NCI-H1092 (cell line): ENCODE data around the gene SERPINI2.

Experiments
- DNase-seq: peaks from one replicate; lab custom pipeline; 2025; lab: John Stamatoyannopoulos, UW

Gene SERPINI2, protein sequence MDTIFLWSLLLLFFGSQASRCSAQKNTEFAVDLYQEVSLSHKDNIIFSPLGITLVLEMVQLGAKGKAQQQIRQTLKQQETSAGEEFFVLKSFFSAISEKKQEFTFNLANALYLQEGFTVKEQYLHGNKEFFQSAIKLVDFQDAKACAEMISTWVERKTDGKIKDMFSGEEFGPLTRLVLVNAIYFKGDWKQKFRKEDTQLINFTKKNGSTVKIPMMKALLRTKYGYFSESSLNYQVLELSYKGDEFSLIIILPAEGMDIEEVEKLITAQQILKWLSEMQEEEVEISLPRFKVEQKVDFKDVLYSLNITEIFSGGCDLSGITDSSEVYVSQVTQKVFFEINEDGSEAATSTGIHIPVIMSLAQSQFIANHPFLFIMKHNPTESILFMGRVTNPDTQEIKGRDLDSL

DNA sequence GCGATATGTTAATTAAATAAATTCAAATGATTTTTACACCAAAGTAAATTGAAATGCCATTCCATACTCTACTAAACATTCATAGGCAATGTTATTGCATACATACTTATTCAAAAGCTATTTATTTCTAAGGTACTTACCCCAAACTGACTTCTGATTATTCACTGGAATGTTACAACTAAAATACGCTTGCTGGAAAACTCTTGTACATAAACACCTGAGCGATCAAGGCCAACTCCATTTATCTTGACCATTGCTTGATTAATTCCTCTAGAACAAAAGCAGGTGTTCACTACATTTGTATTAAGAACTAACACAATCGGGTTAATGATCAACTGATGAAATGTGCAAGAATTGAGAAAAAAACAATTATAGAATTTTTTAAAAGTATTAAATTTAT, at the start of gene SERPINI2:
SERPINI2 (minus strand) TSS at position 180 of the 400 bp plus-strand sequence. CDS start 2,208 bp downstream, outside the sequence.
- DNase-seq, result no peak

DNA sequence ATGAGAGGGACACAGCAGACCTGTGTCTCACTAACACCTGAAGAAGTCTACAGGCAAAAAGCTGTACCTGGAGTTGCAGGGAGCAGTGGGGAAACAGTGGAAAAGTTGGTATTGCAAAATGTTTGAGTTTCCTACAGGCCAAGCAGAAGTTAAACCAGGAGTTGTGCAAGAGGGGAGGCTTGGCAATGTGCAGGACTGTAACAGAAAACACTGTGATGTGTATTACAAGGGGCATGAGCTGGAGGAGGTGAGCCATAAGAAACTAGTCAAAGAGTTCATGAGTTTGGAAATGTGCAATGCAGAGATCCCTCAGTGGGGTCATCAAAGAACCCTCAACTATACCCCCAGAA, 47.1 kb upstream of the SERPINI2 start:
- no peak for DNase-seq

DNA sequence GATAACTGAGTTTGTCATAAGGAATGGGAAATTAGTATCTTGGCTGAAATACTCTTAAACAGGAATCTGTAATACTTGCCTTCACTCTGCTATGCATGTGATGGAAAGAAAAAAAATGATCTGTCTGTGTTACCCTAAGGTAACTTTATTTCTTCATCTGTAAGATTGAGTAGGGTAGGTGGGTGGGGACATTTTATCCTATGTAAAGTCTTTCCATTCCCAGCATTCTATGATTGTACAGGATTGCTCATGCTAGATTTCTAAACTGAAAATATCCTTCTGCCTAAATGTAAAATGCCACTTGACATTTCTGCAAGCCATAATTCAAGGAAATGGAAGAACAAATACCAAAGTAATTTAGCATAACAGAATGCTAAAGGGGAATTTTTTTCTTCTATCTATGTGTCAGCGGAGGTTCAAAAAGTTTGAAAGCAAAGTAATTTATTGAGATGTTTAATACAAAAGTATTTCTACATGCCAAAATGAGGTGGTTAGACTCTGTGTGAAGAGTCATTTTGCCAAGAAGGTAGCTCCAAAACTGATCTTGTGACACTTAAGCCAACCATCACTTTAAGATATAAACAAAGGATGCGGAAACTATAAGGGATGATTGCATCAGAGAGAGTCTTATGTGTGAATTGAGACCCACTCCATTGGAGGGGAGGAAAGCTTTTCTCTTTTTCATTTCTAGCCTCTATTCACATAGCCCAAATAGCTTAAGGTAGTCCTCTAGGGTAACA, 46.6 kb upstream of the SERPINI2 start:
- DNase-seq, result no peak

DNA sequence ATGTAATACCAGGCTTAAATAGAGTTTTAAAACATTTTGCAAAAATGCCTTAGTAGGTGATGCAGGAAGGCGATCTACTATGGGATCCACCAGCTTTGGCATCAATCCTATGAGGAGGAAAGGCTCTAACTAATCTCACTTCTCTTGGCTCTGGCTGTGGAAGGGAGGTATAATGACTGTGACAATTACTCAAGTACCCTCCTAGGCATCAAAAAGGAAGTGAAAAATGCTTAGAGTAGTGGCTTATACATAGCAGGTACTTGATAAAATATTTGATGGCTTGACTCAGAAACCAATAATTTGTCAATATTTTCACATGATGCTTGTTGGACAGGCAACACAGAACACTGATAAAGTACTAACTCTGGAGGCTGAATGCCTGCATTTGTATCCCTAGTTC, 34.1 kb upstream of the SERPINI2 start:
- no peak for DNase-seq

DNA sequence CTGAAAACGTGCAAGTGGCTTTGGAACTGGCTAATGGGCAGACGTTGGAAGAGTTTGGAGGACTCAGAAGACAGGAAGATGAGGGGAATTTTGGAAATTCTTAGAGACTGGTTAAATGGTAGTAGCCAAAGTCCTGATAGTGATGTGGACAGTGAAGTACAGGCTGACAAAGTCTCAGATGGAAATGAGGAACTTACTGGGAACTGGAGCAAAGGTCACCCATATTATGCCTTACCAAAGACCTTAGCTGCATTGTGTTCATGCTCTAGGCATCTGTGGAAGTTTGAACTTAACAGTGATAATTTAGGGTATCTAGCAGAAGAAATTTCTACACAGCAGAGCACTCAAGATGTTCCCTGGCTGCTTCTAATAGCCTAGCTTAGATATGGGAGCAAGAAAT, 28.6 kb upstream of the SERPINI2 start:
- no peak for DNase-seq

DNA sequence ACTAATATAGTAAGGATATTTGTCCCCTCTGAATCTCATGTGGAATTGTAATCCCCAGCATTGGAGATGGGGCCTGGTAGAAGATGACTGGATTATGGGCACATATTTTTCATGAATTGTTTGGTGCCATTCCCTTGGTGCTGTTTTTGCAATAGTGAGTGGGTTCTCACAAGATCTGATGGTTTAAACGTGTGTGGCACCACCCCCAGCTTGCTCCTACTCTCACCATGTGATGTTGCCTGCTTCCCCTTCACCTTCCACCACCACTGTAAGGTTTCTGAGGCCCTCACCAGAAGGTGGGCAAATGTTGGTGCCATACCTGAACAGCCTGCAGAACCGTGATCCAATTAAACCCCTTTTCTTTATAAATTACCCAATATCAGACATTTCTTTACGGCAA, 28.1 kb upstream of the SERPINI2 start:
- no peak for DNase-seq

DNA sequence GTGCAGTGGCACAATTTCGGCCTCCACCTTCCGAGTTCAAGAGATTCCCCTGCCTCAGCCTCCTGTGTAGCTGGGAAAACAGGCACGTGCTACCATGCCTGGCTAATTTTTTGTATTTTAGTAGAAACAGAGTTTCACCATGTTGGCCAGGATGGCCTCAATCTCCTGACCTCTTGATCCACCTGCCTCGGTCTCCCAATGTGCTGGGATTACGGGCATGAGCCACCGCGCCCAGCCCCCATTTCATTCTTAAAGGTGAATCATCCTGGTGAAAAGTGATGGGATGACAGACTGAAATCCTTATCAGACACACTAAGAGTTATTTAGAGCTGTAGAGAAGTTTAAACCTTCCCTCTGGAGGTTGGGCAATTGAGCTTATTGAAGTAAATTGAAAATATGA, 24.1 kb upstream of the SERPINI2 start:
- DNase-seq, result no peak

DNA sequence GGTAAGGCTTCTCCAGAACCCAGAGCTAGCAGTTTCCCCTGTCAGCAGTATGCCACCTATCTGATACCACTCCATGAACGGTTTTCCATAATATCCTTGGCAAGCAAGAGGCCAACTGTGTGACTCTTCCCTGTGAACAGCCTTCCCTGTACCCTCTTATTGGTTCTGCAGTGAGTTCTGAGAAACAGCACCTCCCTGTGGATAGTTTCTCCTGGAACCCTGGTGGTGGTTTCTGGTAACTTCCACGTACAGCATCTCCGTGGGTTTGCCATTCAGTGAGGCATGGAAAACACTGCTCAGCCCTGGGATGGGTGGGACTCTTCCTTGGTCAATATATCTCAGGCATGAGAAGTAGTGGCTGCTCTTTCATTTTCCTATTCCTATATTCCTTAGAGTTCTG, 19.4 kb upstream of the SERPINI2 start:
- no peak for DNase-seq

DNA sequence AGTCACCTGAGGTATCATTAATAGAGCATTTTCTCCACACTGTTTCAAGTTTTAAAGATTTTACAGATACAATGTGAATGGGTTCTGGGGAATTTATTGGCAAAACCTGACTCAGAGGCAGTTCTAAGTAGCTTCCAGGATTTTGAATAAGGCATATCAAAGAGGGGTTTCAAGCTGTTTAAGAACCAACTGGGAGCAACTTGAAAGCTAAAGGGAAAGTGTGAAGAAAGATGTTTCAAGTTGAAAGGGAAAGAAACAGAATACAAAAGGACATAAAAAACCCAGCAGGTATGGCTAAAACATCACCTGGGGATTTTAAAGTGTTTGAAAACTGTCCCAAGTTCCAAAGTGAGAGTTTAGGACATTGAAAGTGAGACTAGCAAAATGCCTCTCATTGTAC, 17.8 kb upstream of the SERPINI2 start:
- DNase-seq, result no peak

DNA sequence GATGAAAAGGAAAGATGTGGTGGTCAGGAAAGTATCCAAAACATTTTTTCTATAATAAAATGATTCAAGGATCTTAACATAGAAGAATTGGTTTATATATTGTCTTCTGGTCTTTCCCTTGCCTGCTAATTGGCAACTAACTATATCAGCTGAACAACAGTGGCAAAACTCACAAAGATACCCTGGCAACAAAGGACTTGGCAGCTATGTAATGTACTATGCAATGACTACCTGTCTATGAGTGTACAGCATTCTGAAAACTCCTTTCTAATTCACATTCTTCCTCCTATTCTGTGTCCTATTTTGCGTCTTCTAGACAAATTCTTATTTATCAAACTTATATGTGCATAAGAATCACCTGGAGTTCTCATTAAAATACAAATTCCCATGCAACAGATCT, 15.7 kb upstream of the SERPINI2 start:
- no peak for DNase-seq

DNA sequence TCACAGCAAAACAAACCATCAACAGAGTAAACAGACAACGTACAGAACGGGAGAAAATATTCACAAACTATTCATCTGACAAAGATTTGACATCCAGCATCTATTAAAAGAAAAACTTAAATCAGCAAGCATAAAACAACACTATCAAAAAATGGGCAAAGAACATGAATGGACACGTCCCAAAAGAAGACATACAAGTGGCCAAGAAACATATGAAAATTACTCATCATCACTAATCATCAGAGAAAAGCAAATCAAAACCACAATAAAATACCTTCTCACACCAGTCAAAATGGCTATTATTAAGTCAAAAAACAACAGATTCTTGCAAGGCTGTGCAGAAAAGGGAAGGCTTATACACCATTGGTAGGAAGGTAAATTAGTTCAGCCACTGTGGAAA, 13.7 kb upstream of the SERPINI2 start:
- no peak for DNase-seq

DNA sequence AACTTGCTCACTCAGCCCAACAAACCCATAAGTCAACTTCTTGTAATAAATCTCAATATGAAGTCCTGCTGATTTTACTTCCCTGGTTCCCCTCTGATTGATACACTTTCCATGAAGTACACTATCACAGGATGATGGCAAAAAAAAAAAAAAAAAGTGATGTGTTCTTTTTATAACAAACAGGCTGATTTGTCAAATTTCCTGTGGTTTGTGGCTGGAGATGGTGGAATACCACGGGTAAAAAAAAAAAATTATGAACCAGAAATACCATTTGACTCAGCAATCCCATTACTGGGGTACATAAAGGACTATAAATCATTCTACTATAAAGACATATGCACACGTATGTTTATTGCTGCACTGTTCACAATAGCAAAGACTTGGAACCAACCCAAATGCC, 10.7 kb upstream of the SERPINI2 start:
- no peak for DNase-seq

DNA sequence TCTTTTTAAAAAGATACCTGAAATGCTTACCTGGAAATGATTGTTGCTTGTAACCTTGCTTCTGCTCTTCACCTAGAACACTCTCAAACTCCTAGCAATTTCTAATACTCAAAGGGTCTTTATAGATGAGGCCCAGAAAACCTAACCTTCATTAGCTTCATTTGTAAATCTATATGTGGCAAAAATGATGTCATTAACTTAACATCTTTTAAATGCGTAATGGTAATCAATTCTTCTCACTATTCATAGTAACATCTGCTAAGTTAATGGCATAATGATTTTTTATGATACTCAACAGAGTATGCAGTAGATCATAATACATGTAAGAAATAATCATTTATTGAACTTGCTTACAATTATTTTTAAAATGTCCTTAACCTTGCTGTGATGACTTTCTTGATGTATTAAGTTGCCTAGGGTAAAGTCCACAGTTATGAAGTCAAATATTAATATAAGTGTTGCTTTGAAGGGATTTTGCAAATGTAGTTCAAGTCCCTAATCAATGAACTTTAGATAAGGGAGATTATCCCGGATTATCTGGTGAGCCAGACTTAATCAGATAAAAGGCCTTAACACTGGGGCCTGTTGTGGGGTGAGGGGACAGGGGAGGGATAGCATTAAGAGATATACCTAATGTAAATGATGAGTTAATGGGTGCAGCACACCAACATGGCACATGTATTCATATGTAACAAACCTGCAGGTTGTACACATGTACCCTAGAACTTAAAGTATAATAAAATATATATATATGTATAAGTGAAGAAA, 10.1 kb upstream of the SERPINI2 start:
- no peak for DNase-seq

DNA sequence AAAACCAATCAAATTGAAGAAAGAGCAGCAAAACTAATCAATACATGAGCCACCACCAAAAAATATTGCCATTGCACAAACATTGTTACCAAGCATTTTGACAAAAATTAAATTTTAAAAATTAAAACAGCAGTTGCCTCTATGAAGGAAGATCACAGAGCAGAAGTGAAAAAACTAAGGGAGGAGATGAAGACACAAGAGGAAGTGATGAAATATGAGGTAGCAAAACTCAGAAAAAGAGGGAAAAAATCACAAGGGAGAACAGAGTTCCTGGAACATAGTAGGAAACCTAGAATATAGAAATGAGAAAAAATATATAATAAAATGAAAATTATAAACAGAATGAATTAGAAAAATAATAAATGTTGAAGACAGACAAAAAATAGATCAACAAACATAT, 7.3 kb upstream of the SERPINI2 start:
- no peak for DNase-seq

DNA sequence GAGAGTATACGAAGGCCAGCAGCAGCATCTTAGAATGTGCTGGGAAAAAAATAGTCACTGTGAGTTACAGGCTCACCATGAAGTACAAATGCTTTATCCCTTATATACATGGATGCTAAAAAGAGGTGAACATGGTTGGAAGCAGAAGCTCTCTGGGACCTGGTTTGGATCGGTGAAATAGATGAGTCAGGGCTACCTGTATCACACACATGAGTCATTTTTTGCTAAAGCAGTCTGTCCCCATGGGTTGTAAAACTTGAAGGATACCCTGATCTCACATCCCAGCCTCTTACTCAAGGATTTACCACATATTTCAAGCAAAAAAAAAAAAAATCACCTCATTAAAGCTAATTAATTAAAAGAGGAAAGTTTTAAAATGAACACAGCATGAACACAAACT, 6.9 kb upstream of the SERPINI2 start:
- no peak for DNase-seq

DNA sequence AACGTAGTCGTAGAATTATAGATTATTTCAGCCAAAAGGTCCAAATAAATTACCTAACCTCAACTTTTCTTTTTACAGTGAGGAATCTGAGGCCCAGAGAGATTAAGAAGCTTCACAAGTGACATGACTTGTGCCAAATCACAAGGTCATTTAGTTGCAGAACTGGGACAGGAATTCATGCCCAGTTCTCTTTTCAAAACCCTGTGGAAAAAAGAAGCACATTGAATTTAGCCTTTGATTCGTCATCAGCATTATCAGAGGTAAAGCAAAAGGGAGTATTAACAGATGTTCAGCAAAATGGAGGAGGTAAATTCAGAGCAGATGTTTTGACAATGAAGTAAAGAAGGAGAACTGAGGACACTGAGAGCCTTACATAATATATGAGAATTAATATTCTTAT, 4.5 kb downstream of the SERPINI2 start:
- no peak for DNase-seq

DNA sequence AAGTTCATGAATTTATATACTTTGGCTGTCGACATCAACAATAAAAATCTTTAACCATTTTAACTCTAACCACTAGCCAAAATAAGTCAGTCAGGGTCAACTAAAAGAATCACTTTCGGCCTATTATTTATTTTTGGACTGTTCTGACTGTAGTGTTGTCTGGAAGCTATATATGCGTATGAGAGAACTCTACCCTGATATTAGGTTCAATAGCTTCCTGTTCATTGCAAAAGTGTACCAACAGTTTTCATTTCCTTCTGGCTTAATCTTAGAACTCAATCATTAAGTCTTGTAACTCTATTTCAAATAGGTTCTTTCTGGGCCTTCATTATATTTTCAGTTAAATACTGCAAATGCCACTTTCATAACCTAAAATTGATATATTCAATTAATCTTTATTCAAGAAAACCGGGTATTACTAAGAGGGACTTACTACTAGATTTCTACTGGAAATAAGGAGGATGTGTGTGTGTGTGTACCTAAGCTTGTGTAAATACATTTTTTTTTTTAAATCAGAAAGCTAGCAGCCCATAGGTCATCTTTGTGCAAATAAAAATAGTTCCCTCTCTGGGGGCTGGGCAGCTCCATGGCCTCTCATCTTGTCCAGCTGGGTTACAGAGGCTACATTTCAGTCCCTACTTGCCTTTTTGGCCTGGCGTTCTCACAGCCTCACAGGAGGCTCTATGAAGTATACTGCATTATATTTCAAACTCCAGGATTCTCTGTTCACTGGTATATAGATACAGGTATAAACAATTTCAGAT, 5.8 kb downstream of the SERPINI2 start:
- no peak for DNase-seq

DNA sequence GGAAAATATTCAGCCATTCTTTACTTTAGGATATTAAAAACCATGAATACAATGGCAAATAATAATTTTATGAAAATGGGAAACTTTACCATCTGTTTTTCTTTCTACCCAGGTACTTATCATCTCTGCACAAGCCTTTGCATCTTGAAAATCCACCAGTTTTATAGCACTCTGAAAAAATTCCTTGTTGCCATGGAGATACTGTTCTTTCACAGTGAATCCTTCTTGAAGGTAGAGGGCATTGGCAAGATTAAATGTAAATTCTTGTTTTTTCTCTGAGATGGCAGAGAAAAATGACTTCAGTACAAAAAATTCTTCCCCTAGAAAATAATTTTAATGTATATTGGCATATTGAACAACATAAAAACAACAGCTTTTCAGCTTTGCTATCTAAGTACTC, 6.9 kb downstream of the SERPINI2 start:
- no peak for DNase-seq

DNA sequence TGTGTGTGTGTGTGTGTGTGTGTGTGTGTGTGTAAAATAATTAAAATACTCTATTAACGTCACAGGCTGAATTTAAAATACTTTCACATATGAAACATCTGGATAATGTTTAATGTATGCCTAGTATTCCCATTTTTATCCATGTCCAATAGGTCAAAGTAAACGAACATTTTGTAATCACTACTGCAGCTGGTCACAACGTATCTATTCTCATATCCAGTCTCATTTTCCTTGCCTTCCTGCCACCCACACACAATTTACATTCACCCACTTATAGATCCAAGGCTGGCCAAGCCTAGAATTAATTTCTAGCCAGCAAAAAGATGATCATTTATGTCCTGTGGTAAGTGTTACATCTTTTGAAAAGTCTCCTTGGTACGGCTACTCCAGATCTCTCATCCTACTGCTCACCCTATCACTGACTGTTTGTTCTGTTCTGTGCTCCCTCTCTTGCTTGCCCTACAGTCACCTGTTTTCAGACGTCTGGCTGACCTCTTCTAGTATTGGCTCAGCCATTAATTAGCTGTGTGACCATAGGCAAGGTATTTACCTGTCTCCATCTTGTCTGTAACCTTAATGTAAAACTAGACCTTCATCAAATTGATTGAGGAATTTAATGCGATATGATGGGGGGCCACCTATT, 17.6 kb downstream of the SERPINI2 start:
- no peak for DNase-seq

DNA sequence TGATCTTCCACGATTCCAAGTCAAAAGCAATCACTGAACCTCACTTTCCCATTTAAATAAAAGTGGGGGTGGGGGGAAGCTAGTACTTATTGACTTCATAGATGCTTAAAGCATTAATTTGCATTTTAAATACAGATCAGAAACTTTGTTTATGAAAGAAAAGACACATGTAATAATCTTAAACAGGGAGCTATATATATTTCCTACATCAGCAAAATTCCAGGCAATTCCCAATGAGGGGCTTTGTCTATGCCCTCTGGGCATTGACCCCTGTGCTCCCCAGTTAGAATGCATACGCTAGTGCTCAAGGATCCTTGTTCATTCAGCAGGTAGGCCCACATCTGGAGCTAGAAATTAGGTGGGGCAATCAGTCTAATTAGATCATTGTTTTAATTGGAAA, 20.0 kb downstream of the SERPINI2 start:
- DNase-seq, result no peak

DNA sequence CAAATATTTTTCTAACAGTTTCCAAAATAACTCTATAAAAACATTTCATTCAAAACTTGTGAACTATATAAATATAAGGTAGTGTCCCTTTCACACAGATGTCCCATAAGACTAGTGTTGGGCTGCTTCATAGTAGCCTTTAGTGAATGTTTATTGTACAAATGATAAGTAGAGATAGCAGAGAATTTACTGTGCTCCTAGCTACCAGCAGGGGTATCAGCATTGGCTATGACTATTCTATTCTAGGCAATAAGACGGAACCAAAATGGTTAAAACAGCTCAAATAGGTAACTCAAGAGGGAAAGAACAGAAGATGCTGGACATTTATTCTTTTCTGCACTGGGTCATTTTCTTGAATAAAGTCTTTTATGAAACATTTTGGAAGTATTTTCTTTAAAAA, 22.6 kb downstream of the SERPINI2 start:
- no peak for DNase-seq

DNA sequence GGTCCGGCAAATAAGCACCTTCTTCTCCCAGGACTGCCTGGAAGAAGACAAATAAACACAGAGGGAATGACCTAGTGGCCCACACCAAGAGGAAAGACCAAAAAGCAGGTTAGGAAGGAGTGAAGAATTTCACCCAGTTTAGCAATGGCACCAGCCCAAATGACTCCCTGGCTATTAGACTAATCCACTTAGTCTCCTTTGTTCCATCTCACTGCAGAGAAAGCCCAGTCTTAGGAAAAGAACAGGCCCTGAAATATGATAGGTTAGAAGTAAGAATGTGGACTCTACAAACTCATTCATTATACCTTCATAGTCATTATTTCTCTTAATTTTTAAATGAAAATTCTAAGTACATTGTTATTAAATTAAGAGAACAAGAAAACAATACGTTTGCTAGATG, 23.2 kb downstream of the SERPINI2 start:
- no peak for DNase-seq
